ENCODE data around the gene NACC1. TPM values are rescaled to one million over a fixed set of nuclear protein-coding genes. Genes with fewer than 3 reads are reported as not detected.
"Not testable (repeated sequence)": the region's sequence is repeated elsewhere in the genome, so short reads cannot be mapped to it uniquely, and the experiment has no call there.

The NACC1 gene
- total and polyA plus RNA-seq, 2 of the 8 experiments (the other 6 are each of a cell fraction or from before 2014, with no cell fraction given) = 234 to 301 TPM

DNA sequence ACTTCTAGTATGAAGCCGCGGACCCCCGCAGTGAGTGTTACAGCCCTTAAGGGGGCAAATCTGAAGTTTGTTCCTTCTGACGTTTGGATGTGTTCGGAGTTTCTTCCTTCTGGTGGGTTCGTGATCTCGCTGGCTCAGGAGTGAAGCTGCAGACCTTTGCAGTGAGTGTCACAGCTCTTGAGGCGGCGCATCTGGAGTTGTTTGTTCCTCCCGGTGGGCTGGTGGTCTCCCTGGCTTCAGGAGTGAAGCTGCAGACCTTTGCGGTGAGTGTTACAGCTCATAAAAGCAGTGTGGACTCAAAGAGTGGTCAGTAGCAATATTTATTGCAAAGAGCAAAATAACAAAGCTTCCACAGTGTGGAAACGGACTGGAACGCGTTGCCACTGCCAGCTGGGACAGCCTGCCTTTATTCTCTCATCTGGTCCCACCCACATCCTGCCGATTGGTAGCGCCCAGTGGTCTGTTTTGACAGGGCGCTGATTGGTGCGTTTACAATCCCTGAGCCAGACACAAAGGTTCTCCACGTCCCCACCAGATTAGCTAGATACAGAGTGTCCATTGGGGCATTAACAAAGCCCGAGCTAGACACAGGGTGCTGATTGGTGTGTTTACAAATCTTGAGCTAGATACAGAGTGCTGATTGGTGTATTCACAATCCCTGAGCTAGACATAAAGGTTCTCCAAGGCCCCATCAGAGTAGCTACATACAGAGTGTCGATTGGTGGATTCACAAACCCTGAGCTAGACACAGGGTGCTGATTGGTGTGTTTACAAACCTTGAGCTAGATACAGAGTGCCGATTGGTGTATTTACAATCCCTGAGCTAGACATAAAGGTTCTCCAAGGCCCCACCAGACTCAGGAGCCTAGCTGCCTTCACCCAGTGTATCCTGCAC is 67.9 kb downstream of the NACC1 start:
- not testable (repeated sequence) for H3K79me2 ChIP-seq (ENCODE audit: control insufficient read depth in 1 of 2, insufficient read depth in 2 of 2, low read length in 2 of 2); H2BK20ac ChIP-seq (ENCODE audit: low read length); H4K8ac ChIP-seq (ENCODE audit: extremely low read depth, insufficient read depth, low read length); H3K9me3 ChIP-seq (ENCODE audit: insufficient read depth in 2 of 2, low read depth in 1 of 2, low read length in 1 of 2); FAIRE-seq; H2BK120ac ChIP-seq (replicated peaks; ENCODE audit: low read depth, low read length); H2BK15ac ChIP-seq (ENCODE audit: low read length); H3K27ac ChIP-seq (ENCODE audit: low read depth, low read length); H4K5ac ChIP-seq (ENCODE audit: insufficient read length, low read depth, low read length); H2AFZ ChIP-seq (ENCODE audit: low read length); H3K4ac ChIP-seq (replicated peaks; ENCODE audit: insufficient read length, low read depth, low read length); H3K36me3 ChIP-seq (ENCODE audit: control insufficient read depth in 2 of 4, insufficient read depth in 4 of 4, low read length in 3 of 4); DNase-seq (ENCODE audit: low read depth in 1 of 2, low spot score in 2 of 2); H3K4me3 ChIP-seq (ENCODE audit: extremely low read depth in 1 of 4, insufficient read depth in 2 of 4, low read depth in 3 of 4, low read length in 4 of 4); H4K20me1 ChIP-seq (replicated peaks in 1 of 2; ENCODE audit: control insufficient read depth in 1 of 2, insufficient read depth in 2 of 2, low read length in 2 of 2); H4K91ac ChIP-seq (replicated peaks; ENCODE audit: insufficient read length, low read length); H3K4me2 ChIP-seq (ENCODE audit: insufficient read depth in 1 of 2, low read depth in 2 of 2, low read length in 2 of 2); H3K27me3 ChIP-seq (replicated peaks in 1 of 4; ENCODE audit: control insufficient read depth in 3 of 4, extremely low read depth in 1 of 4, insufficient read depth in 3 of 4, low read length in 3 of 4); H2BK5ac ChIP-seq (ENCODE audit: low read depth, low read length); H3K56ac ChIP-seq (replicated peaks; ENCODE audit: insufficient read length, low read depth, low read length); H3K23me2 ChIP-seq (ENCODE audit: low read depth, low read length); H3K4me1 ChIP-seq (replicated peaks in 1 of 4; ENCODE audit: control insufficient read depth in 3 of 4, insufficient read depth in 4 of 4, low read length in 3 of 4); H3K18ac ChIP-seq (ENCODE audit: extremely low read depth, low read length); H3K23ac ChIP-seq (ENCODE audit: insufficient read length); H3K14ac ChIP-seq (ENCODE audit: insufficient read length); H3K9ac ChIP-seq (replicated peaks in 1 of 4; ENCODE audit: extremely low read depth in 1 of 4, low read depth in 3 of 4, low read length in 3 of 4); H3K79me1 ChIP-seq (ENCODE audit: low read depth, low read length); H2AK5ac ChIP-seq (ENCODE audit: low read depth, low read length)
- H2BK12ac ChIP-seq (ENCODE audit: low read depth, low read length) = peak overlapping the region; percentile 7; the same call in 1 of the 2 replicates
- WGBS, 2 experiments (ENCODE audit: extremely low coverage in 1 of 2, insufficient coverage in 1 of 2, insufficient read length in 1 of 2, insufficient replicate concordance in 2 of 2, low coverage in 1 of 2, low lambda C conversion rate in 2 of 2, missing lambda C conversion rate in 1 of 2) = 91% methylated on average over 22 of the region's 22 CpGs; no CpG with 5 or more reads in 1 of the 2 experiments
- CTCF ChIA-PET (ENCODE audit: partially characterized antibody) = interaction anchor here (0.6 to 2.9 kb wide), 7 partner anchors 8 to 765 kb away, joined by 3 to 26 read pairs (median 4); no protein-coding TSS in a partner anchor
- POLR2A ChIA-PET (ENCODE audit: partially characterized antibody) = interaction anchor here (0.8 to 4.3 kb wide), 6 partner anchors 9 to 67 kb away, joined by 3 to 48 read pairs (median 8); no protein-coding TSS in a partner anchor

Data from H1 (cell line).